Measurements from ENCODE around the gene FHIT.

FHIT gene

GRCh38 chr3:59843821-59844220 is 1407.4 kb downstream of the FHIT start:
- no peak for DNase-seq (ENCODE audit: low read depth in 2 of 2)
- no peak for TF ChIP-seq CTCF (IDR thresholded peaks at IDR 0.05; ENCODE audit: low read depth, low read length)
- no peak overlapping the region for H3K4me3 ChIP-seq (replicated peaks in 1 of 2; ENCODE audit: low read depth in 2 of 2, low read length in 2 of 2)

- DNase-seq (ENCODE audit: low read depth in 2 of 2): no peak
- TF ChIP-seq CTCF (IDR thresholded peaks at IDR 0.05; ENCODE audit: low read depth, low read length): no peak
Measured at GRCh38 chr3:59839810-59840515, 1411.3 kb downstream of the FHIT start.

GRCh38 chr3:59839283-59839682 is 1412.0 kb downstream of the FHIT start:
- peak; percentile 57 to 66 for DNase-seq (ENCODE audit: low read depth in 2 of 2)
- TF ChIP-seq CTCF (IDR thresholded peaks at IDR 0.05; ENCODE audit: low read depth, low read length): no peak

More at GRCh38 chr3:59839810-59840515, 1411.3 kb downstream of the FHIT start:
- no peak overlapping the region for H3K4me3 ChIP-seq (replicated peaks in 1 of 2; ENCODE audit: low read depth in 2 of 2, low read length in 2 of 2)

GRCh38 chr3:59836531-59836930 is 1414.7 kb downstream of the FHIT start:
- TF ChIP-seq CTCF (IDR thresholded peaks at IDR 0.05; ENCODE audit: low read depth, low read length): no peak
- no peak for DNase-seq (ENCODE audit: low read depth in 2 of 2)
- H3K4me3 ChIP-seq (replicated peaks in 1 of 2; ENCODE audit: low read depth in 2 of 2, low read length in 2 of 2): no peak overlapping the region

More at GRCh38 chr3:59839283-59839682, 1412.0 kb downstream of the FHIT start:
- H3K4me3 ChIP-seq (replicated peaks in 1 of 2; ENCODE audit: low read depth in 2 of 2, low read length in 2 of 2): no peak overlapping the region

GRCh38 chr3:59832702-59833101 is 1418.5 kb downstream of the FHIT start:
- TF ChIP-seq CTCF (IDR thresholded peaks at IDR 0.05; ENCODE audit: low read depth, low read length): no peak
- H3K4me3 ChIP-seq (replicated peaks in 1 of 2; ENCODE audit: low read depth in 2 of 2, low read length in 2 of 2): no peak overlapping the region
- DNase-seq (ENCODE audit: low read depth in 2 of 2): no peak

- no peak for DNase-seq (ENCODE audit: low read depth in 2 of 2)
- TF ChIP-seq CTCF (IDR thresholded peaks at IDR 0.05; ENCODE audit: low read depth, low read length): no peak
- no peak overlapping the region for H3K4me3 ChIP-seq (replicated peaks in 1 of 2; ENCODE audit: low read depth in 2 of 2, low read length in 2 of 2)
Measured at GRCh38 chr3:59832241-59832640, 1419.0 kb downstream of the FHIT start.

GRCh38 chr3:59831394-59831793 is 1419.9 kb downstream of the FHIT start:
- TF ChIP-seq CTCF (IDR thresholded peaks at IDR 0.05; ENCODE audit: low read depth, low read length): no peak
- DNase-seq (ENCODE audit: low read depth in 2 of 2): no peak
- H3K4me3 ChIP-seq (replicated peaks in 1 of 2; ENCODE audit: low read depth in 2 of 2, low read length in 2 of 2): no peak overlapping the region

Data from cardiac fibroblast (primary cell).